ENCODE data around the gene CCDC121.
"Not testable (repeated sequence)": the region's sequence is repeated elsewhere in the genome, so short reads cannot be mapped to it uniquely, and the experiment has no call there.

- TF ChIP-seq RAD21 (IDR thresholded peaks at IDR 0.05; ENCODE audit: low read length); RFX5 (IDR thresholded peaks at IDR 0.05; ENCODE audit: low read depth, low read length); POLR2A (IDR thresholded peaks at IDR 0.05; ENCODE audit: low read depth, low read length); CTCF (conservative IDR thresholded peaks at IDR 0.05; ENCODE audit: low read depth, low read length); MAZ (IDR thresholded peaks at IDR 0.05; ENCODE audit: borderline replicate concordance, low read depth, low read length); MXI1 (IDR thresholded peaks at IDR 0.05; ENCODE audit: borderline replicate concordance, low read depth, low read length); CHD1 (IDR thresholded peaks at IDR 0.05; ENCODE audit: low read depth, low read length); RCOR1 (IDR thresholded peaks at IDR 0.05; ENCODE audit: insufficient replicate concordance, low read length); BHLHE40 (IDR thresholded peaks at IDR 0.05; ENCODE audit: low read depth, low read length): not testable (repeated sequence)
Measured at GRCh38 chr2:27595412-27595811, 33.4 kb downstream of the CCDC121 start.
